Measurements from ENCODE around the gene ATG7. TPM values are rescaled to one million over a fixed set of nuclear protein-coding genes. Genes with fewer than 3 reads are reported as not detected.

Gene ATG7
- total RNA-seq, 2 experiments from 2014 or later: 21.7 to 28.4 TPM

DNA sequence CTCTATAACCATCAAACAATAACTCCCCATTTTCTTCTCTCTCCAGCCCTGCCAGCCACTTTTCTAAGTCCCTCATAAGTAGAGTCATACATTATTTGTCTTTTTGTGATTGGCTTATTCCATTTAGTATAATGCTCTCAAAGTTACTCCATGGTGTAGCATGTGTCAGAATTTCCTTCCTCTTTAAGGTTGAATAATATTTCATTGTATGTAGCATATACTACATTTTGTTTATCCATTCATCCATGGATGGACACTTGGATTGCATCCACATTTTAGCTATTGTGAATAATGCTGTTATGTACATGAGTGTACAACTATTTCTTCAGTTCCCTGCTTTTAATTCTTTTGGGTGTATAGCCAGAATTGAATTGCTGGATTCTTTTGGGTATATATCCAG is 138.4 kb downstream of the ATG7 start:
- no peak for TF ChIP-seq EZH2phosphoT487 (IDR thresholded peaks at IDR 0.05; ENCODE audit: borderline replicate concordance, low read depth, low read length)
- TF ChIP-seq, protein P1, sequence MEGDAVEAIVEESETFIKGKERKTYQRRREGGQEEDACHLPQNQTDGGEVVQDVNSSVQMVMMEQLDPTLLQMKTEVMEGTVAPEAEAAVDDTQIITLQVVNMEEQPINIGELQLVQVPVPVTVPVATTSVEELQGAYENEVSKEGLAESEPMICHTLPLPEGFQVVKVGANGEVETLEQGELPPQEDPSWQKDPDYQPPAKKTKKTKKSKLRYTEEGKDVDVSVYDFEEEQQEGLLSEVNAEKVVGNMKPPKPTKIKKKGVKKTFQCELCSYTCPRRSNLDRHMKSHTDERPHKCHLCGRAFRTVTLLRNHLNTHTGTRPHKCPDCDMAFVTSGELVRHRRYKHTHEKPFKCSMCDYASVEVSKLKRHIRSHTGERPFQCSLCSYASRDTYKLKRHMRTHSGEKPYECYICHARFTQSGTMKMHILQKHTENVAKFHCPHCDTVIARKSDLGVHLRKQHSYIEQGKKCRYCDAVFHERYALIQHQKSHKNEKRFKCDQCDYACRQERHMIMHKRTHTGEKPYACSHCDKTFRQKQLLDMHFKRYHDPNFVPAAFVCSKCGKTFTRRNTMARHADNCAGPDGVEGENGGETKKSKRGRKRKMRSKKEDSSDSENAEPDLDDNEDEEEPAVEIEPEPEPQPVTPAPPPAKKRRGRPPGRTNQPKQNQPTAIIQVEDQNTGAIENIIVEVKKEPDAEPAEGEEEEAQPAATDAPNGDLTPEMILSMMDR (conservative IDR thresholded peaks at IDR 0.05; ENCODE audit: low read length): no peak
- no peaks in the 10 kb centered on the region for H3K9me3 ChIP-seq (ENCODE audit: low read length)

DNA sequence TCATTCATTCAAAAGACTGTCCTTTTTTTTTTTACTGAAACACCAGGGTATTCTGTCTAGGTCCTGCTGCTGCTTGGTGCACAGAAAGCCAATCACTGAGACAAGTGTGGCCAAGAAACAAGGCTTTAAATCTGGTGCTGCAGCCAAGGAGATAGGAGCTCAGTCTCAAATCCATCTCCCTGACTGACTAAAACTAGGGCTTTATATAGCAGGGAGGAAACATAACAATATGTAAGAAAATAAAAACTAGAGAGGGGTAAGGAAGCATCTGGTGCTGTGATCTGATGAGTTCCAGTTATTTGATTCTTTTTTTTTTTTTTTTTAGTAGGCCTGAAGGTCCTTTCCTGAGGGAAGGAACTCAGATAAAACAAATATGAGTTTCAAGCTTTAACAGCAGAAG is 139.8 kb downstream of the ATG7 start:
- ChIA-PET POLR2A (interaction anchor here (0.6 to 0.7 kb wide), 4 partner anchors 10 to 518 kb away, joined by 3 to 4 read pairs (median 3); no protein-coding TSS in a partner anchor), CTCF (ENCODE audit: unreplicated experiment) (interaction anchor here (0.6 kb wide), 1 partner anchor 1277 kb away, joined by 3 read pairs; no protein-coding TSS in a partner anchor)
- DNase-seq (ENCODE audit: low spot score): no peak
- no peaks in the 10 kb centered on the region for H3K9me3 ChIP-seq (ENCODE audit: low read length)
- H2AFZ ChIP-seq (ENCODE audit: low read length): no peak overlapping the region
- no peaks in the 10 kb centered on the region for H3K4me1 ChIP-seq (ENCODE audit: insufficient read depth, low read length, poor library complexity, severe bottlenecking)
- H3K79me2 ChIP-seq (ENCODE audit: insufficient read depth, low read depth, low read length): no peaks in the 10 kb centered on the region
- no peaks in the 10 kb centered on the region; the same call in 1 of the 2 replicates for H3K36me3 ChIP-seq (ENCODE audit: insufficient read depth, low read length)
- H4K20me1 ChIP-seq (ENCODE audit: insufficient read depth, low read length): no peaks in the 10 kb centered on the region
- no peaks in the 10 kb centered on the region for H3K9me2 ChIP-seq (ENCODE audit: insufficient read depth, low read length)
- intact Hi-C loops (cut with micrococcal nuclease; ENCODE audit: unreplicated experiment): no loop called here
- H3K27ac ChIP-seq (ENCODE audit: low read depth, low read length, poor library complexity, severe bottlenecking): no peak overlapping the region
- TF ChIP-seq, protein P1 (conservative IDR thresholded peaks at IDR 0.05; ENCODE audit: low read length): no peak
- no peak for TF ChIP-seq EZH2phosphoT487 (IDR thresholded peaks at IDR 0.05; ENCODE audit: borderline replicate concordance, low read depth, low read length)
- no peak overlapping the region for H3K4me2 ChIP-seq (ENCODE audit: low read length)
- H3K4me3 ChIP-seq (ENCODE audit: low read depth, low read length, poor library complexity, severe bottlenecking): no peak overlapping the region
- BruUV-seq (replicated peaks): no TSS peak

More for the DNA sequence above, 138.4 kb downstream of the ATG7 start:
- CTCF ChIA-PET (ENCODE audit: unreplicated experiment): no interaction called here
- BruUV-seq (replicated peaks): no TSS peak
- Histone ChIP-seq H3K9me2 (ENCODE audit: insufficient read depth, low read length) (no peaks in the 10 kb centered on the region), H3K4me3 (ENCODE audit: low read depth, low read length, poor library complexity, severe bottlenecking) (no peak overlapping the region), H4K20me1 (ENCODE audit: insufficient read depth, low read length) (no peaks in the 10 kb centered on the region), H3K36me3 (ENCODE audit: insufficient read depth, low read length) (no peaks in the 10 kb centered on the region; the same call in 1 of the 2 replicates), H3K4me2 (ENCODE audit: low read length) (no peak overlapping the region), H3K27ac (ENCODE audit: low read depth, low read length, poor library complexity, severe bottlenecking) (no peak overlapping the region), H2AFZ (ENCODE audit: low read length) (no peak overlapping the region), H3K4me1 (ENCODE audit: insufficient read depth, low read length, poor library complexity, severe bottlenecking) (no peaks in the 10 kb centered on the region), H3K79me2 (ENCODE audit: insufficient read depth, low read depth, low read length) (no peaks in the 10 kb centered on the region)
- no peak for DNase-seq (ENCODE audit: low spot score)
- intact Hi-C loops (cut with micrococcal nuclease; ENCODE audit: unreplicated experiment): no loop called here
- POLR2A ChIA-PET: interaction anchor here (0.5 to 0.7 kb wide), 2 partner anchors 39 to 463 kb away, joined by 4 to 5 read pairs; no protein-coding TSS in a partner anchor

GRCh38 chr3:11413071-11413470 is 140.9 kb downstream of the ATG7 start:
- Histone ChIP-seq H3K4me1 (ENCODE audit: insufficient read depth, low read length, poor library complexity, severe bottlenecking) (no peaks in the 10 kb centered on the region), H3K9me2 (ENCODE audit: insufficient read depth, low read length) (no peaks in the 10 kb centered on the region), H2AFZ (ENCODE audit: low read length) (no peak overlapping the region), H3K9me3 (ENCODE audit: low read length) (no peaks in the 10 kb centered on the region), H3K36me3 (ENCODE audit: insufficient read depth, low read length) (no peaks in the 10 kb centered on the region; the same call in 1 of the 2 replicates), H3K4me2 (ENCODE audit: low read length) (no peak overlapping the region), H3K79me2 (ENCODE audit: insufficient read depth, low read depth, low read length) (no peaks in the 10 kb centered on the region), H4K20me1 (ENCODE audit: insufficient read depth, low read length) (no peaks in the 10 kb centered on the region), H3K27ac (ENCODE audit: low read depth, low read length, poor library complexity, severe bottlenecking) (no peak overlapping the region), H3K4me3 (ENCODE audit: low read depth, low read length, poor library complexity, severe bottlenecking) (no peak overlapping the region)
- TF ChIP-seq EZH2phosphoT487 (IDR thresholded peaks at IDR 0.05; ENCODE audit: borderline replicate concordance, low read depth, low read length): no peak
- TF ChIP-seq, protein P1 (conservative IDR thresholded peaks at IDR 0.05; ENCODE audit: low read length): no peak
- BruUV-seq (replicated peaks): no TSS peak
- ChIA-PET CTCF (ENCODE audit: unreplicated experiment) (no interaction called here), POLR2A (no interaction called here)
- intact Hi-C loops (cut with micrococcal nuclease; ENCODE audit: unreplicated experiment): no loop called here
- no peak for DNase-seq (ENCODE audit: low spot score)

All from OCI-LY7 (cell line).